Measurements from ENCODE around the gene GATAD2A. TPM values are rescaled to one million over a fixed set of nuclear protein-coding genes. Genes with fewer than 3 reads are reported as not detected.

The GATAD2A gene
- total and polyA plus RNA-seq, 10 of the 15 experiments (the other 5 are each of a cell fraction or from before 2014, with no cell fraction given), result 2.6 to 173 (median 32.0) TPM

DNA sequence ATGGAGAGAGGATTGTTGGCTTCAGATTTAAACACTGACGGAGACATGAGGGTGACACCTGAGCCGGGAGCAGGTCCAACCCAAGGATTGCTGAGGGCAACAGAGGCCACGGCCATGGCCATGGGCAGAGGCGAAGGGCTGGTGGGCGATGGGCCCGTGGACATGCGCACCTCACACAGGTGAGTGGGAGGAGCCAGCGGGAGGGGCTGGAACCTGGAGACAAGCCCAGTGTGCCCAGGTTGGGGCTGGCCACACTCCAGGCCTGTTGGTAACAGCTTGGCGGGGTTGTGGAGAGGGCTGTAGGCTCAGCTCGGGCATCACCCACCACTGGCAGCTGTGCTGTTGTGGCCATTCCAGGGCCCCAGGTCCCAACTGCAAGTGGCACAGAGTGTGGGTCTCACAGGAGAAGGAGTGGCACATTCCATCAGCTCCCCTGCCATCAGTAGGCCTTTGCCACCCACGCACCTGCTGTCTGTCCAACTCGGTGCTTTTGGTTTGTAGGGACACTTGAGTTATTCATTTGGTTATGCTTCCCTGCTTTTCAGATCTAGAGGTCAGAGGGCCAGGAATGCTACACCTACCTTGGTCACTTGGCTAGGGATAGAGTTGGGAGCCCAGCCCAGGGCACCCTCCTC is 60.1 kb downstream of the GATAD2A start:
- Histone ChIP-seq H3K27me3 (replicated peaks in 1 of 2; ENCODE audit: control insufficient read depth in 2 of 2, insufficient read depth in 2 of 2, low read length in 1 of 2) (no peaks in the 10 kb centered on the region), H3K4me2 (ENCODE audit: control insufficient read depth, insufficient read depth) (no peak overlapping the region), H4K20me1 (ENCODE audit: control insufficient read depth, insufficient read depth) (no peaks in the 10 kb centered on the region), H3K36me3 (ENCODE audit: control insufficient read depth in 2 of 2, insufficient read depth in 2 of 2, low read length in 1 of 2) (peaks cover 24 to 37% of the 10 kb centered on the region in 2 experiments), H3K9me3 (replicated peaks; ENCODE audit: control insufficient read depth, insufficient read depth, low read length) (peaks cover 39% of the 10 kb centered on the region), H3K4me1 (ENCODE audit: control insufficient read depth, insufficient read depth, low read length) (peaks cover 28% of the 10 kb centered on the region), H2AFZ (ENCODE audit: control insufficient read depth, low read depth, low read length) (no peak overlapping the region), H3K79me2 (ENCODE audit: control insufficient read depth, insufficient read depth, low read length) (peaks cover 38% of the 10 kb centered on the region), H3K27ac (ENCODE audit: control insufficient read depth, insufficient read depth) (no peak overlapping the region), H3K9ac (ENCODE audit: control insufficient read depth, insufficient read depth, low read length) (no peak overlapping the region), H3K4me3 (no peak overlapping the region)
- FAIRE-seq, result no peak
- TF ChIP-seq, protein P1, sequence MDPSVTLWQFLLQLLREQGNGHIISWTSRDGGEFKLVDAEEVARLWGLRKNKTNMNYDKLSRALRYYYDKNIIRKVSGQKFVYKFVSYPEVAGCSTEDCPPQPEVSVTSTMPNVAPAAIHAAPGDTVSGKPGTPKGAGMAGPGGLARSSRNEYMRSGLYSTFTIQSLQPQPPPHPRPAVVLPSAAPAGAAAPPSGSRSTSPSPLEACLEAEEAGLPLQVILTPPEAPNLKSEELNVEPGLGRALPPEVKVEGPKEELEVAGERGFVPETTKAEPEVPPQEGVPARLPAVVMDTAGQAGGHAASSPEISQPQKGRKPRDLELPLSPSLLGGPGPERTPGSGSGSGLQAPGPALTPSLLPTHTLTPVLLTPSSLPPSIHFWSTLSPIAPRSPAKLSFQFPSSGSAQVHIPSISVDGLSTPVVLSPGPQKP (IDR thresholded peaks at IDR 0.05; ENCODE audit: low read depth, low read length), result no peak
- no peak for TF ChIP-seq ATF7 (IDR thresholded peaks at IDR 0.05; ENCODE audit: low read depth)
- TF ChIP-seq PML (IDR thresholded peaks at IDR 0.05; ENCODE audit: low read length), result no peak
- no peak for TF ChIP-seq NR2F1 (conservative IDR thresholded peaks at IDR 0.05)
- TF ChIP-seq POLR2A (IDR thresholded peaks at IDR 0.05; ENCODE audit: low read depth, low read length), result peak; percentile 22; the same call in 1 of the 2 replicates
- no peak for ATAC-seq
- RAD21 ChIA-PET (ENCODE audit: unreplicated experiment), result no interaction called here
- intact Hi-C loops (cut with micrococcal nuclease; ENCODE audit: unreplicated experiment), result no loop called here
- CTCF ChIA-PET, result no interaction called here
- DNase-seq (ENCODE audit: low read depth, low spot score), result no peak
- SMC1A ChIA-PET (ENCODE audit: uncharacterized antibody, unreplicated experiment), result no interaction called here
- in situ Hi-C loops (cut with MboI), result no loop called here
- POLR2A ChIA-PET, result no interaction called here
- BruUV-seq (replicated peaks), result no TSS peak
- WGBS (ENCODE audit: insufficient coverage, insufficient replicate concordance, low lambda C conversion rate, missing lambda C conversion rate), result 99% methylated on average over 12 of the region's 12 CpGs

DNA sequence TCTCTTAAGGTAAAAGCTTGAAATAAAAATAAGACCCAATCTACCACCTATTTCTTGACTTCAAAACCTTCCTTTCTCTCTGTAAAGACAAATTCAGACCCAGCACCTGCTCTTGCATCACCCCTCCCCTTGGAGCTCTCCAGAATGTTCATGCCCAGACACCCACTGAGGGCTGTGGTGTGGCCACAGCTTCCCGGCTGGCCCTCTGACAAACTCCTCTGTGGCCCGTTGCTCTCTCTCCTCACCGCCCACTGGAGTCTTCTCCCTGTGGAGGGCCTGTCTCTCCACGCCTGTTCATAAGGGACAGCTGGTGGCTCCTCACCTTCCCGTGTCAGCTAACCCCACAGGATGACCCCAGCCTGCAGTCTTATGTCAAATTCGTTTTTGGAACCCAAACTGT is 60.7 kb downstream of the GATAD2A start:
- ChIA-PET POLR2A (no interaction called here), SMC1A (ENCODE audit: uncharacterized antibody, unreplicated experiment) (no interaction called here), RAD21 (ENCODE audit: unreplicated experiment) (no interaction called here), CTCF (no interaction called here)
- ATAC-seq (no peak), DNase-seq (ENCODE audit: low read depth, low spot score) (no peak), FAIRE-seq (no peak)
- Histone ChIP-seq H3K27ac (ENCODE audit: control insufficient read depth, insufficient read depth) (no peak overlapping the region), H4K20me1 (ENCODE audit: control insufficient read depth, insufficient read depth) (no peaks in the 10 kb centered on the region), H3K9ac (ENCODE audit: control insufficient read depth, insufficient read depth, low read length) (no peak overlapping the region), H3K4me2 (ENCODE audit: control insufficient read depth, insufficient read depth) (no peak overlapping the region), H3K9me3 (replicated peaks; ENCODE audit: control insufficient read depth, insufficient read depth, low read length) (peaks cover 39% of the 10 kb centered on the region), H3K27me3 (replicated peaks in 1 of 2; ENCODE audit: control insufficient read depth in 2 of 2, insufficient read depth in 2 of 2, low read length in 1 of 2) (no peaks in the 10 kb centered on the region), H2AFZ (ENCODE audit: control insufficient read depth, low read depth, low read length) (no peak overlapping the region), H3K4me3 (no peak overlapping the region), H3K4me1 (ENCODE audit: control insufficient read depth, insufficient read depth, low read length) (peaks cover 26% of the 10 kb centered on the region), H3K79me2 (ENCODE audit: control insufficient read depth, insufficient read depth, low read length) (peaks cover 32% of the 10 kb centered on the region), H3K36me3 (ENCODE audit: control insufficient read depth in 2 of 2, insufficient read depth in 2 of 2, low read length in 1 of 2) (peaks cover 24 to 37% of the 10 kb centered on the region in 2 experiments)
- in situ Hi-C loops (cut with MboI), result no loop called here
- TF ChIP-seq, protein P2, sequence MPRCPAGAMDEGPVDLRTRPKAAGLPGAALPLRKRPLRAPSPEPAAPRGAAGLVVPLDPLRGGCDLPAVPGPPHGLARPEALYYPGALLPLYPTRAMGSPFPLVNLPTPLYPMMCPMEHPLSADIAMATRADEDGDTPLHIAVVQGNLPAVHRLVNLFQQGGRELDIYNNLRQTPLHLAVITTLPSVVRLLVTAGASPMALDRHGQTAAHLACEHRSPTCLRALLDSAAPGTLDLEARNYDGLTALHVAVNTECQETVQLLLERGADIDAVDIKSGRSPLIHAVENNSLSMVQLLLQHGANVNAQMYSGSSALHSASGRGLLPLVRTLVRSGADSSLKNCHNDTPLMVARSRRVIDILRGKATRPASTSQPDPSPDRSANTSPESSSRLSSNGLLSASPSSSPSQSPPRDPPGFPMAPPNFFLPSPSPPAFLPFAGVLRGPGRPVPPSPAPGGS (IDR thresholded peaks at IDR 0.05; ENCODE audit: borderline replicate concordance, insufficient read depth, low read depth, low read length, poor library complexity, severe bottlenecking), result no peak
- no peak for TF ChIP-seq WRNIP1 (IDR thresholded peaks at IDR 0.05; ENCODE audit: borderline replicate concordance, low read depth, low read length)
- TF ChIP-seq CHD1 (IDR thresholded peaks at IDR 0.05; ENCODE audit: low read depth, low read length), result no peak
- TF ChIP-seq MTA3 (IDR thresholded peaks at IDR 0.05; ENCODE audit: borderline replicate concordance, low read length), result no peak
- TF ChIP-seq, protein P3, sequence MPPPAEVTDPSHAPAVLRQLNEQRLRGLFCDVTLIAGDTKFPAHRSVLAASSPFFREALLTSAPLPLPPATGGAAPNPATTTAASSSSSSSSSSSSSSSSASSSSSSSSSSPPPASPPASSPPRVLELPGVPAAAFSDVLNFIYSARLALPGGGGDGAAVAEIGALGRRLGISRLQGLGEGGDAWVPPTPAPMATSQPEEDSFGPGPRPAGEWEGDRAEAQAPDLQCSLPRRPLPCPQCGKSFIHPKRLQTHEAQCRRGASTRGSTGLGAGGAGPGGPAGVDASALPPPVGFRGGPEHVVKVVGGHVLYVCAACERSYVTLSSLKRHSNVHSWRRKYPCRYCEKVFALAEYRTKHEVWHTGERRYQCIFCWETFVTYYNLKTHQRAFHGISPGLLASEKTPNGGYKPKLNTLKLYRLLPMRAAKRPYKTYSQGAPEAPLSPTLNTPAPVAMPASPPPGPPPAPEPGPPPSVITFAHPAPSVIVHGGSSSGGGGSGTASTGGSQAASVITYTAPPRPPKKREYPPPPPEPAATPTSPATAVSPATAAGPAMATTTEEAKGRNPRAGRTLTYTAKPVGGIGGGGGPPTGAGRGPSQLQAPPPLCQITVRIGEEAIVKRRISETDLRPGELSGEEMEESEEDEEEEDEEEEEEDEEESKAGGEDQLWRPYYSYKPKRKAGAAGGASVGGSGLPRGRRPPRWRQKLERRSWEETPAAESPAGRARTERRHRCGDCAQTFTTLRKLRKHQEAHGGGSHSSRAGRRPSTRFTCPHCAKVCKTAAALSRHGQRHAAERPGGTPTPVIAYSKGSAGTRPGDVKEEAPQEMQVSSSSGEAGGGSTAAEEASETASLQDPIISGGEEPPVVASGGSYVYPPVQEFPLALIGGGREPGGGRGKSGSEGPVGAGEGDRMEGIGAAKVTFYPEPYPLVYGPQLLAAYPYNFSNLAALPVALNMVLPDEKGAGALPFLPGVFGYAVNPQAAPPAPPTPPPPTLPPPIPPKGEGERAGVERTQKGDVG (CRISPR knock-in tag; IDR thresholded peaks at IDR 0.05), result no peak
- TF ChIP-seq BRCA1 (IDR thresholded peaks at IDR 0.05; ENCODE audit: low read depth, low read length), result no peak
- TF ChIP-seq CEBPB (IDR thresholded peaks at IDR 0.05; ENCODE audit: borderline replicate concordance in 1 of 2, low read depth in 2 of 2, low read length in 2 of 2), result no peak
- WGBS (ENCODE audit: insufficient coverage, insufficient replicate concordance, low lambda C conversion rate, missing lambda C conversion rate), result 98% methylated on average over 6 of the region's 6 CpGs
- BruUV-seq (replicated peaks), result no TSS peak
- intact Hi-C loops (cut with micrococcal nuclease; ENCODE audit: unreplicated experiment), result no loop called here

Data from GM12878 (cell line).